ENCODE data around the gene CPEB3.

DNA sequence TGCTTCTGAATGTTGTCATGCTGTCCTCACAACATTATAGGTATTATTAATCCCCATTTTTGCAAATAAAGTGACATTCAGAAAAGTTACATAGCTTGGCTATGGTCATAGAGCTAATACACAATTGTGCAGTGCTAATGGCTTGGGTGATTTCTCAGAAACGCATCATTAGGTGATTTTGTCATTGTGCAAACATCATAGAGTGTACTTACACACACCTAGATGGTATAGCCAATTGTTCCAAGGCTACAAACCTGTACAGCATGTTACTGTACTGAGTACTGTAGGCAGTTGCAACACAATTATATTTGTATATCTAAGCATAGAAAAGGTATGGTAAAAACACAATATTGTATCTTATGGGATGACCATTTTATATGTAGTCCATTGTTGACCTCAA is 276.3 kb downstream of the CPEB3 start:
- TF ChIP-seq GATA2 (IDR thresholded peaks at IDR 0.05; ENCODE audit: low read depth, low read length) = no peak
- no peak for TF ChIP-seq GATA3 (IDR thresholded peaks at IDR 0.05; ENCODE audit: low read depth, low read length)
